ENCODE measurements around the gene NUDC.

The NUDC gene

DNA sequence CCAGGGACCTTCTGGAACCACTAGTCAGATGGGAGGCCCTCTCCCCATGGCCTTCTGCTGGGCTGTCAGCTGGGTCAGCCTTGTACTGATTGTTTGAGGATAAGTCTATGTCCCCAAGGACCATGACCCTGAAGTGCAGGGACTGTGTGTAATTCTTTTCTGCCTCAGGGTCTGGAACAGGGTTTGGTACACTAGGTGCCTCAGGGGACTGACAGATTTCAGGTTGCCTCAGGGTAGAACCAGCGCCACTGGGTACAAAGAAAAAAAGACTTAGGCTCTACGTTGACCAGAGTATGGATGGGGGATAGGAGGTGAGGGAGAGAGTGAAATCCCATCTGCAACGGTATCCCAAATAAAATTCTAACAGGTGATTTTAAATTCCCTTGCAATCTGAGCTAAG lies 35.8 kb downstream of the NUDC start:
- in situ Hi-C loops (cut with MboI; ENCODE audit: low sequenced_read_pairs, unreplicated experiment), result no loop called here
- TF ChIP-seq, protein P1, sequence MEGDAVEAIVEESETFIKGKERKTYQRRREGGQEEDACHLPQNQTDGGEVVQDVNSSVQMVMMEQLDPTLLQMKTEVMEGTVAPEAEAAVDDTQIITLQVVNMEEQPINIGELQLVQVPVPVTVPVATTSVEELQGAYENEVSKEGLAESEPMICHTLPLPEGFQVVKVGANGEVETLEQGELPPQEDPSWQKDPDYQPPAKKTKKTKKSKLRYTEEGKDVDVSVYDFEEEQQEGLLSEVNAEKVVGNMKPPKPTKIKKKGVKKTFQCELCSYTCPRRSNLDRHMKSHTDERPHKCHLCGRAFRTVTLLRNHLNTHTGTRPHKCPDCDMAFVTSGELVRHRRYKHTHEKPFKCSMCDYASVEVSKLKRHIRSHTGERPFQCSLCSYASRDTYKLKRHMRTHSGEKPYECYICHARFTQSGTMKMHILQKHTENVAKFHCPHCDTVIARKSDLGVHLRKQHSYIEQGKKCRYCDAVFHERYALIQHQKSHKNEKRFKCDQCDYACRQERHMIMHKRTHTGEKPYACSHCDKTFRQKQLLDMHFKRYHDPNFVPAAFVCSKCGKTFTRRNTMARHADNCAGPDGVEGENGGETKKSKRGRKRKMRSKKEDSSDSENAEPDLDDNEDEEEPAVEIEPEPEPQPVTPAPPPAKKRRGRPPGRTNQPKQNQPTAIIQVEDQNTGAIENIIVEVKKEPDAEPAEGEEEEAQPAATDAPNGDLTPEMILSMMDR (IDR thresholded peaks at IDR 0.05; ENCODE audit: borderline replicate concordance, control extremely low read depth, extremely low read depth, insufficient read depth, missing control alignments), result no peak
- no peak for DNase-seq (ENCODE audit: low spot score)

DNA sequence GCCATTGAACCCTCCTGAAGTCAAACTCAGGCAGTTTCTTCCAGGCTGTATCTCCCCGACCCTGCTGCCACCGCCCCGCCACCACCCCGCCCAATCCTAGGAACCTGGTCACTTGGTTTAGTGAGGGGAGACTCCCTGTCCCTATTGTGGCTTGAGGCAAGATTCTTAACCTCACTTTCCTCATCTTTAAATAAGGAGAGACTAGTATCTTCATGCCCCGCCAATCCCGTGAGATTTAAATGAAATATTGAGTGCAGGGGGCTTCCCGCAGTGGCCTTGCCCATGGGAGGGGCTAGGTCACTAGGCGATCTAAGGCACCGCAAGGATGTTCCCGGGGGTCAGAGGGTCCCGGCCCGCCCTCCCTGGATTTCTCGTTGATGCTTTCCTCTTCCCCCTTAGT lies 37.7 kb downstream of the NUDC start:
- in situ Hi-C loops (cut with MboI; ENCODE audit: low sequenced_read_pairs, unreplicated experiment), result no loop called here
- TF ChIP-seq, protein P1 (IDR thresholded peaks at IDR 0.05; ENCODE audit: borderline replicate concordance, control extremely low read depth, extremely low read depth, insufficient read depth, missing control alignments), result no peak
- DNase-seq (ENCODE audit: low spot score), result no peak

DNA sequence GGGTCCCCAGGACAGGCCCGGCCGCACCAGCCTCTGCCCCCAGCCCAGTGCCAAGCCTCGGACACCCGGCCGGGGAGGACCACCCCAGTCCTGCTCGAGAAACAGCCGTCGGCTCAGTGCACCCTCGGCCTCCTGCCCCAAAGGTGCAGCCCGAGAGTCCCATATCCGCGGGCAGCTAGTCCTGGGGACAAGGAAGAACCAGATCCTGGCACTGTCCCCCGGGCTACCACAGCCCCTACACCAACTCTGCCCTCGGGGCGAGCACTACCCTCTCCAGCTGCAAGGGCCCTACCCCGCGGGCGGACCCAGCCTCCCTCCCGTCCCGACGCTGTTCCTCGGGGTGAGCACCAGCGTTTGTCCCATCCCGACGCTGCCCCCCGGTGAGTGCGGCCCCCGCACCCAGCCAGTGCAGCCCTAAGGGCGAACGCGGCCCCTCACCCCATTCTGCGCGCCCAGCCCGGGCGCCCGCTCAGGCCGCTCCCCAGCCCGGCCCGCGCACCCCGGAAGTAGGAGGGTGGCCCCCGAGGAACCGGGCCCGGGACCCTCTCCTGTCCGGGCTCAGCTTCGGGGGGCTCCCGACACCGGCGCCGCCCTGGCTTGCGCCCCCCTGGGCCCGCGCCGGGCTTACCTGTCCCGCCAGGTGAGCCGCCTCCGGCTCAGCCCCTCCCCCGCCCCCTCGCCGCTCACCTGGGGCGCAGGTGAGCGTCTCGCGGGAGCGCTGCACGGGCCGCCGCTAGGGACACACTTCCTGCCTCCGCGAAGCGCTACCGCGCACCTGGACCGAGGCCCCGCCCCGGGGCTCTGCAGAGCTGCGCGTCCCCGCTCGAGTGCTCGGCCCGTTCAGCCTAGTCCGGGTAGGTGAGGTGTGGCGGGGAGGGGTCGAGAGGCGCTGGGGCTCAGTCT lies 38.4 kb downstream of the NUDC start, which contains the start of gene KDF1:
TSS of gene KDF1 (minus strand) at position 747 of the 903 bp plus-strand sequence. CDS start 8,088 bp downstream, outside the sequence.
- DNase-seq (ENCODE audit: low spot score), result no peak
- in situ Hi-C loops (cut with MboI; ENCODE audit: low sequenced_read_pairs, unreplicated experiment), result no loop called here
- TF ChIP-seq, protein P1 (IDR thresholded peaks at IDR 0.05; ENCODE audit: borderline replicate concordance, control extremely low read depth, extremely low read depth, insufficient read depth, missing control alignments), result no peak

DNA sequence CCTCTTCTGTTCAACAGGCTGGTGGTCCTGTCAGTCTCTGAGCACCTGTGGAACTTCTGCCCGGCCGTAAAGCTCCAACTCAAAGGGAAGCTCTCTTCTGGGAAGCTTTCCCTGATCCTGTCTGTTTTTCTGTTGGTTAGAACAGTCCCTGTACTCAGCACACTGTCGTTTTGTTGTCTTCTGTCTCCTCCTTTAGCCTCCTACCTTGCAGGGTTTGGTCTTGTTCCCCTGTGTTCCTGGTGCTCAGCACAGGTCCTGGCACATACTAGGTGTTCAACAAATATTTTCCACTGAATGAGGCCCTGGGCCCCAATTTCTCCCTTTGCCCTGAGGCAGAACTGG lies 39.1 kb downstream of the NUDC start:
- in situ Hi-C loops (cut with MboI; ENCODE audit: low sequenced_read_pairs, unreplicated experiment), result no loop called here
- TF ChIP-seq, protein P1 (IDR thresholded peaks at IDR 0.05; ENCODE audit: borderline replicate concordance, control extremely low read depth, extremely low read depth, insufficient read depth, missing control alignments), result no peak
- no peak for DNase-seq (ENCODE audit: low spot score)

DNA sequence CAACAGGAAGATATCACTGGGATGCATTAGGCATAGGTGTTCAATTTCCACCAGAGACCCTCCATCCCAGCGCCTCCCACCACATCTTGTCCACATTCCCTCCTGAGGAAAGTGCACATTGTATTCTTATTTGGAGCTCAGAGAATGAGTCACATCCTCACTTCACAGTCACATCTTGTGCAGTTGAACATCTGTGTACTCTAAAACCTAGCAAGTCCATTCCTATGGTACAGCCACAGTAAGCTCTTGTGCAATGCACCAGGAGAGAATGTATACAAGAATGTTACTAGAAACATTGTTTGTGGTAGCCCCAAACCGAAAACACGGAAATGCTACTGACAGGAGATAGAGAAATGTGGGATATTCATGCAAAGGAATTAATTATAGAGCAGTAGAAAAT lies 40.3 kb downstream of the NUDC start:
- in situ Hi-C loops (cut with MboI; ENCODE audit: low sequenced_read_pairs, unreplicated experiment), result no loop called here
- TF ChIP-seq, protein P1 (IDR thresholded peaks at IDR 0.05; ENCODE audit: borderline replicate concordance, control extremely low read depth, extremely low read depth, insufficient read depth, missing control alignments), result no peak
- no peak for DNase-seq (ENCODE audit: low spot score)

DNA sequence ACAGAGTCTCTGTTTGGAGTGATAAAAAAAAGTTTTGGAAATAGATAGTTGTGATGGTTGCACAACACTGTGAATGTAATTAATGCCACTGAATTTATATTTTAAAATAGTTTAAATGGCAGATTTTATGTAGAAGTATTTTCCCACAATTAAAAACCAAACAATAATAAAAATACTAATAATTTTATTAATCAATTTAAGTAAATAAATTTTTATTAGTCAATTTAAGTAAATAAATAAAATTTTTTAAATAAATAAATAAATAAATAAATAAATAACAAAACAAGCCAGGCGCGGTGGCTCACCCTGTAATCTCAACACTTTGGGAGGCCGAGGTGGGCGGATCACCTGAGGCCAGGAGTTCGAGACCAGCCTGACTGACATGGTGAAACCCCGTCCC lies 43.7 kb downstream of the NUDC start:
- in situ Hi-C loops (cut with MboI; ENCODE audit: low sequenced_read_pairs, unreplicated experiment), result no loop called here
- TF ChIP-seq, protein P1 (IDR thresholded peaks at IDR 0.05; ENCODE audit: borderline replicate concordance, control extremely low read depth, extremely low read depth, insufficient read depth, missing control alignments), result no peak
- DNase-seq (ENCODE audit: low spot score), result no peak

Data from GM13976 (cell line).